K562 (cell line): ENCODE results near the gene PPOX. TPM values are rescaled to one million over a fixed set of nuclear protein-coding genes. Genes with fewer than 3 reads are reported as not detected.

Experiments
- ATAC-seq: fragments of 200-7000 bp; cut with Tn5 transposase; 3 replicates; pipeline ENCODE4 v1.9.1; 2020; ENCODE audit warnings: moderate library complexity
- Bru-seq: library from RNA; stranded (reverse); fragments of 400-500 nt; gene quantifications from one replicate; lab custom pipeline; 2021; lab: Mats Ljungman, UMichigan
- BruChase-seq, 2 experiments: library from RNA; stranded (reverse); fragments of 400-500 nt; gene quantifications; one replicate each; lab custom pipeline; 2021; lab: Mats Ljungman, UMichigan
- BruUV-seq: library from RNA; stranded (reverse); fragments of 400-500 nt; replicated peaks from 2 replicates; lab custom pipeline; 2021; lab: Mats Ljungman, UMichigan
- CTCF ChIA-PET: fragments of 300-600 bp; formaldehyde crosslinking; extraction: SDS; loops from one replicate; lab custom pipeline; 2021; ENCODE audit warnings: low intra/inter-chr PET ratio; lab: Yijun Ruan, JAX
- POLR2A ChIA-PET: fragments of 300-600, 350-650 bp; sonication (Branson Sonifier 250); formaldehyde crosslinking; extraction: SDS; loops from one replicate; lab custom pipeline; 2021; ENCODE audit warnings: antibody characterized with exemption, inconsistent platforms; lab: Yijun Ruan, JAX
- DNase-seq, 4 experiments: peaks; one replicate each; pipeline versions ENCODE4 v3.0.0 to v3.0.0-alpha.2; 2011 to 2018; ENCODE audit warnings: low spot score in 3 of 4, mixed read lengths in 3 of 4; ENCODE audit errors: extremely low read depth in 1 of 4
- FAIRE-seq: peaks from 2 replicates; lab custom pipeline; 2011; peaks lifted over from hg19 to GRCh38; lab: Jason Lieb, UNC
- H2AFZ ChIP-seq: 2 replicates; pipeline ENCODE4 v1.6.0; 2011; ENCODE audit warnings: low read depth, low read length, control low read depth, inconsistent platforms
- H3K27ac ChIP-seq: fragments of 200-600 bp; 3 replicates; pipeline ENCODE4 v1.8.0; 2011; ENCODE audit warnings: low read depth, mild to moderate bottlenecking, control low read depth, inconsistent platforms, low read length, moderate library complexity, mixed read lengths; ENCODE audit errors: extremely low read depth
- H3K27me3 ChIP-seq, 2 experiments: fragments of 300-600 bp in 1 of 2; 2 replicates in 1 of 2; 3 replicates in 1 of 2; pipeline versions ENCODE4 v1.6.0 to v1.8.0; 2011; ENCODE audit warnings: inconsistent platforms in 2 of 2, low read length in 2 of 2, mild to moderate bottlenecking in 1 of 2, mixed read lengths in 1 of 2, moderate library complexity in 1 of 2; ENCODE audit not compliant: control insufficient read depth in 2 of 2, insufficient read depth in 2 of 2
- H3K36me3 ChIP-seq: fragments of 300-600 bp; 3 replicates; pipeline ENCODE4 v1.8.0; 2011; ENCODE audit warnings: mild to moderate bottlenecking, low read length, inconsistent platforms; ENCODE audit not compliant: control insufficient read depth, insufficient read depth
- H3K4me1 ChIP-seq, 2 experiments: fragments of 200-600 bp in 1 of 2; replicated peaks in 1 of 2; 2 replicates in 1 of 2; 3 replicates in 1 of 2; pipeline versions ENCODE4 v1.5.1 to v1.8.0; 2011; ENCODE audit warnings: inconsistent platforms in 2 of 2, low read length in 2 of 2, mild to moderate bottlenecking in 1 of 2, mixed read lengths in 1 of 2, moderate library complexity in 1 of 2; ENCODE audit not compliant: control insufficient read depth in 2 of 2, insufficient read depth in 2 of 2
- H3K4me2 ChIP-seq: 2 replicates; pipeline ENCODE4 v1.6.1; 2011; ENCODE audit warnings: low read length, control low read depth, inconsistent platforms, mixed read lengths; ENCODE audit not compliant: insufficient read depth
- H3K4me3 ChIP-seq: fragments of 200-600 bp; sonication (generic), shearing (Covaris generic); 2 replicates; pipeline ENCODE4 v1.5.1; 2016; ENCODE audit warnings: control low read depth, inconsistent platforms
- H3K79me2 ChIP-seq: fragments of 200-600 bp; 3 replicates; pipeline ENCODE4 v1.8.0; 2011; ENCODE audit warnings: low read length, inconsistent platforms; ENCODE audit not compliant: control insufficient read depth, insufficient read depth
- H3K9ac ChIP-seq, 2 experiments: 2 replicates each; pipeline versions ENCODE4 v1.6.0 to v1.6.1; 2011; ENCODE audit warnings: low read depth in 2 of 2, low read length in 2 of 2, control low read depth in 1 of 2, inconsistent platforms in 1 of 2, mild to moderate bottlenecking in 1 of 2, mixed read lengths in 1 of 2; ENCODE audit not compliant: insufficient read depth in 1 of 2
- H3K9me1 ChIP-seq: one replicate; pipeline ENCODE4 v1.6.0; 2011; ENCODE audit warnings: inconsistent platforms, mild to moderate bottlenecking, low read length, moderate library complexity; ENCODE audit not compliant: control insufficient read depth, insufficient read depth
- H3K9me3 ChIP-seq: replicated peaks from 2 replicates; pipeline ENCODE4 v1.5.1; 2011; ENCODE audit warnings: low read depth, low read length, inconsistent platforms; ENCODE audit not compliant: control insufficient read depth, insufficient read depth
- H4K20me1 ChIP-seq: replicated peaks from 2 replicates; pipeline ENCODE4 v1.6.1; 2011; ENCODE audit warnings: low read length, inconsistent platforms, mixed read lengths; ENCODE audit not compliant: control insufficient read depth, insufficient read depth
- ESRRA ChIP-seq: fragments of 450-650 bp; IDR thresholded peaks from 2 replicates; pipeline ENCODE4 v1.6.1; 2014; ENCODE audit warnings: low read depth, mild to moderate bottlenecking, moderate library complexity, borderline replicate concordance
- ETV1 ChIP-seq: fragments of 450-650 bp; conservative IDR thresholded peaks from 2 replicates; pipeline ENCODE4 v1.6.1; 2016; ENCODE audit warnings: missing genetic modification characterization, control low read depth, low read depth, missing compliant biosample characterization
- EZH2 ChIP-seq: IDR thresholded peaks from 2 replicates; pipeline ENCODE4 v1.6.1; 2012; ENCODE audit warnings: low read depth, mild to moderate bottlenecking, inconsistent platforms, low read length, borderline replicate concordance
- GABPA ChIP-seq: fragments of 200-800 bp; sonication (Bioruptor generic); conservative IDR thresholded peaks from 2 replicates; pipeline ENCODE4 v1.6.1; 2016; ENCODE audit warnings: low read depth, missing genetic modification characterization, missing compliant biosample characterization
- KLF1 ChIP-seq: fragments of 450-650 bp; IDR thresholded peaks from 2 replicates; pipeline ENCODE4 v1.6.1; 2016; ENCODE audit warnings: missing genetic modification characterization, missing compliant biosample characterization
- MTA3 ChIP-seq: fragments of 450-650 bp; formaldehyde crosslinking; IDR thresholded peaks from 2 replicates; pipeline ENCODE4 v1.6.1; 2017; ENCODE audit warnings: mild to moderate bottlenecking, borderline replicate concordance
- PHB2 ChIP-seq: fragments of 450-650 bp; IDR thresholded peaks from 2 replicates; pipeline ENCODE4 v1.6.1; 2017; ENCODE audit warnings: low read depth
- PHF8 ChIP-seq: fragments of 200-600 bp; sonication (generic); IDR thresholded peaks from 2 replicates; pipeline ENCODE4 v1.6.1; 2012; ENCODE audit warnings: mixed run types, mild to moderate bottlenecking, inconsistent platforms, low read length, moderate library complexity, borderline replicate concordance
- SMARCB1 ChIP-seq: IDR thresholded peaks from 2 replicates; pipeline ENCODE4 v1.6.1; 2011; ENCODE audit warnings: improper control_type of control experiment, low read depth; ENCODE audit not compliant: insufficient read length
- SP2 ChIP-seq: IDR thresholded peaks from 2 replicates; pipeline ENCODE4 v1.6.1; 2011; ENCODE audit warnings: mild to moderate bottlenecking, low read depth, low read length, moderate library complexity; ENCODE audit not compliant: poor library complexity, severe bottlenecking; ENCODE audit errors: extremely low read depth
- TOE1 ChIP-seq, 2 experiments: fragments of 450-650 bp in 1 of 2; sonication (generic) in 1 of 2; formaldehyde crosslinking in 1 of 2; IDR thresholded peaks; 2 replicates each; pipeline versions ENCODE4 v1.7.1 to v1.8.0; 2016 to 2022; ENCODE audit warnings: borderline replicate concordance in 2 of 2, mild to moderate bottlenecking in 2 of 2, antibody characterized with exemption in 1 of 2, inconsistent platforms in 1 of 2, low read depth in 1 of 2, missing genetic modification reagents in 1 of 2, moderate library complexity in 1 of 2
- U2AF2 ChIP-seq: fragments of 200-400 bp; formaldehyde crosslinking; optimal IDR thresholded peaks from 2 replicates; pipeline ENCODE3; 2017; ENCODE audit warnings: low read depth, mild to moderate bottlenecking, low read length
- ZNF12 ChIP-seq: sonication (generic); formaldehyde crosslinking; IDR thresholded peaks from 2 replicates; pipeline ENCODE4 v1.4.0; 2020; ENCODE audit warnings: mild to moderate bottlenecking, missing genetic modification reagents
- WGBS: fragments of 100-300 bp; shearing (Covaris generic); methylation state at CpG from one replicate; pipeline ENCODE4 v1.1.6; 2016; ENCODE audit warnings: low coverage, mixed read lengths; ENCODE audit not compliant: insufficient coverage; ENCODE audit errors: missing lambda C conversion rate; 5-methylcytosine and 5-hydroxymethylcytosine counted together
- in situ Hi-C: fragments of 300-500 bp; cut with MboI; formaldehyde crosslinking; loops from 4 replicates; pipeline ENCODE4 v1.15.0; 2018; ENCODE audit warnings: inconsistent platforms, mixed read lengths
- intact Hi-C: fragments of 100-400 bp; cut with micrococcal nuclease; formaldehyde crosslinking; loops from 2 replicates; pipeline ENCODE4 v1.14.2; 2022
- long read RNA-seq, 3 experiments: library from polyadenylated mRNA in 2 of 3; library from RNA in 1 of 3; unstranded in 2 of 3; stranded (forward) in 1 of 3; transcript quantifications; one replicate each; pipeline ENCODE4 v2.0.0, GENCODE V29; 2019 to 2022
- polyA minus RNA-seq, 3 experiments: library from RNA; depleted of rRNA, polyadenylated mRNA; stranded (reverse); fragments of >200 nt; gene quantifications; 2 replicates each; pipeline ENCODE4 v1.2.3, GENCODE V29; 2011
- polyA plus RNA-seq, 8 experiments: library from polyadenylated mRNA; depleted of rRNA in 4 of 8; stranded (reverse) in 5 of 8; unstranded in 3 of 8; fragments of >200 nt; fragmentation: Nextera tagmentation in 2 of 8; fragmentation: Illumina TruSeq in 1 of 8; extraction: Ambion mirVana in 2 of 8; extraction: Trizol in 1 of 8; gene quantifications; 2 replicates each; pipeline versions ENCODE4 v1.2.1 to v1.2.3, GENCODE V29; 2011 to 2014; ENCODE audit warnings: inconsistent platforms in 1 of 8, missing spikeins in 1 of 8
- total RNA-seq, 7 experiments: library from RNA; depleted of rRNA in 6 of 7; stranded (reverse); fragments of >200 nt in 6 of 7; fragmentation: Illumina TruSeq in 2 of 7; extraction: Trizol in 2 of 7; gene quantifications; 2 replicates each; pipeline versions ENCODE4 v1.2.1 to v1.2.3, GENCODE V29; 2011 to 2021; ENCODE audit warnings: low replicate concordance in 1 of 7

Gene PPOX
- total RNA-seq (2011; cell fraction: chromatin; rRNA removed; ENCODE audit: low replicate concordance): 111 and 182 TPM in 2 replicates
- total RNA-seq (2011; cell fraction: nucleolus; rRNA removed): 117 TPM in 2 replicates
- 116 and 129 TPM in 2 replicates for total RNA-seq (2011; cell fraction: nucleoplasm; rRNA removed)
- total RNA-seq (2014; rRNA removed) (45.9 and 66.7 TPM in 2 replicates), total RNA-seq (2014; rRNA removed; fragmentation: Illumina TruSeq; extraction: Trizol) (33.1 and 36.1 TPM in 2 replicates), total RNA-seq (2015; rRNA removed; fragmentation: Illumina TruSeq; extraction: Trizol) (22.1 and 24.9 TPM in 2 replicates), total RNA-seq (2021) (48.5 TPM in 2 replicates), polyA plus RNA-seq (2011; rRNA removed) (57.1 and 98.3 TPM in 2 replicates), polyA plus RNA-seq (2014; fragmentation: Illumina TruSeq; extraction: Trizol) (35.4 and 38.9 TPM in 2 replicates), polyA plus RNA-seq (2014; fragmentation: Nextera tagmentation; extraction: Ambion mirVana) (10 to 100 TPM; 17.0 to 31.1 TPM), polyA plus RNA-seq (2014; rRNA removed) (55.4 and 81.8 TPM in 2 replicates), polyA minus RNA-seq (2011; rRNA and poly(A)+ RNA removed) (22.0 and 25.5 TPM in 2 replicates), Bru-seq, nascent RNA (percentile 60 among the genes with signal in this experiment), BruChase-seq, experiment 1, labeled RNA remaining after a 2-hour chase (percentile 58 among the genes with signal in this experiment), BruChase-seq, experiment 2, labeled RNA remaining after a 6-hour chase (percentile 58 among the genes with signal in this experiment)
- polyA plus RNA-seq (2011; cell fraction: cytosol; rRNA removed): 56.7 and 63.8 TPM in 2 replicates
- polyA plus RNA-seq (2011; cell fraction: nucleus; rRNA removed): 357 and 442 TPM in 2 replicates
- 44.3 and 62.8 TPM in 2 replicates for polyA plus RNA-seq (2012)
- 12.2 and 28.6 TPM in 2 replicates for polyA minus RNA-seq (2011; cell fraction: cytosol; rRNA and poly(A)+ RNA removed)
- polyA minus RNA-seq (2011; cell fraction: nucleus; rRNA and poly(A)+ RNA removed): 34.2 and 56.1 TPM in 2 replicates
- long read RNA-seq, experiment 1, transcript PPOX-202 (13 exons, 1,740 nt): major isoform, 6 of 33 reads
- long read RNA-seq, experiment 1, partial matches to known transcripts: 10 of 33 reads
- long read RNA-seq, experiment 1, other reads (novel, unspliced or antisense): 16 of 33 reads
- long read RNA-seq, experiment 2, transcript PPOX-202 (13 exons, 1,740 nt): major isoform, 10 of 85 reads
- long read RNA-seq, experiment 2, partial matches to known transcripts: 37 of 85 reads
- long read RNA-seq, experiment 2, other reads (novel, unspliced or antisense): 33 of 85 reads
- long read RNA-seq, experiment 3, partial matches to known transcripts: 6 of 24 reads
- long read RNA-seq, experiment 3, other reads (novel, unspliced or antisense): 17 of 24 reads

DNA sequence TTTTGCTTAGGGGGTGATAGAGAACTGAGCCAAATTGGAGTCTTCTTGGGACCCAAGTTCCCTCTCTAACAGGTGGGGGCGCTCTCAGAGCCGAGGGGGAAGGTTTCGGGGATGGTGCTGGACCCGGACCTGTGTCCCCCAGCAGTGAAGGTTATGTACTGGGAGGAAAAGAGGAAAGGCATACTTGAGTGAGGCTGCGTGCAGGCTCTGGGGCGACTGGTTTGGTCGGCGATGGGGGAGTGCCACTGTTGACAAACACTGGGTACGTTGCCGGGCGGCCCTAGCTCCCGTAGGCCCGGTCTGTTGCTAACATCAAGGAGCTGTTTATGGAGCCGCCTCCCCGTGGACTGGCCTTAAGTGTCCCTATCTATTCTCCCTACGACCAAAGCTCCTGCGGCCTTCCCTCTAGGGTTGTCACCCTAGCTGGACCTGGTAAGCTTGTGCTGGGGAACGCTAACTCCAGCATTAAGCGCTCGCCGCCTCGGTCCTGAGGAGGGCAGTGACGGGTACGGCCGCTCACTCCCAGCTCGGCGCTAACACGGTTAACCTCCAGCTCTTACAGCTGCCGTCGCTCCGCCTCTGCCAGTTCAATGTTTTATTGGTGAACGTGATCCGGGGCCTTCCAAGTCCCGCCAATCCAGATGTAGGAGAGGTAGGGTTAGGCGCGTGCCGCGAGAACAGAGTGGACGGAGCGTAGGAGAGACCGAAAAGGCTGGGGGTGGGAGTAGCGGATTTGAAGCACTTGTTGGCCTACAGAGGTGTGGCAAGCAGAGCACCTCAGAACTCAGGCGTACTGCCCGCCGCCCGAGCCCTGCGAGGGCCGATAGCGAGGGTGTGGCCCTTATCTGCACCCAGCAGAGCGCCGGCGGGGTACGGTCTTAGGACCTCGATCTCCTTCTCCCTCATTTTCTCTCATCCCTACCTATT, at the start of gene PPOX:
PPOX (plus strand) TSS at position 685 of the 927 bp plus-strand sequence. CDS start 422 bp downstream, outside the sequence.
- in situ Hi-C loops: no loop called here
- H3K79me2 ChIP-seq: peaks cover 57% of the 10 kb centered on the region
- TF ChIP-seq TOE1 (IDR thresholded peaks at IDR 0.05; ENCODE audit: borderline replicate concordance) (peak; percentile 89; the same call in 1 of the 2 replicates), TOE1 (CRISPR knock-in tag; IDR thresholded peaks at IDR 0.05; ENCODE audit: borderline replicate concordance, low read depth) (no peak), U2AF2 (no peak), MTA3 (peak; percentile 96), ESRRA (peak; percentile 47), KLF1 (tag) (peak; percentile 100), GABPA (peak; percentile 37), PHF8 (peak; percentile 71; the same call in 1 of the 2 replicates), SMARCB1 (peak; percentile 90), SP2 (no peak), EZH2 (0 out of 2 replicates have a peak, but pooled peaks have one; percentile 49), PHB2 (peak; percentile 94), ETV1 (0 out of 2 replicates have a peak, but pooled peaks have one; percentile 29), ZNF12 (CRISPR knock-in tag) (no peak)

More for the DNA sequence above, at the start of gene PPOX:
- WGBS: 2% methylated on average over 46 of the region's 54 CpGs
- no peaks in the 10 kb centered on the region for H4K20me1 ChIP-seq
- ATAC-seq (peak; percentile 93), DNase-seq (peak; percentile 91 to 99 (median 93)), FAIRE-seq (peak; percentile 99)
- no peaks in the 10 kb centered on the region for H3K9me1 ChIP-seq
- H3K4me2 ChIP-seq: peak within 1 kb of the TSS; percentile 95
- peak within 1 kb of the TSS; percentile 83 for H3K27ac ChIP-seq
- no peaks in the 10 kb centered on the region for H3K9me3 ChIP-seq
- H2AFZ ChIP-seq: peak within 1 kb of the TSS; percentile 73
- ChIA-PET CTCF (interaction anchor here (1.0 to 1.3 kb wide), 2 partner anchors 176 to 208 kb away, joined by 4 to 6 read pairs; no protein-coding TSS in a partner anchor), POLR2A (interaction anchor here (0.5 to 4.7 kb wide), 16 partner anchors 8 to 1403 kb away, joined by 3 to 33 read pairs (median 4); partner anchors contain the start of genes B4GALT3, DEDD, F11R and NDUFS2)
- intact Hi-C loops: loop anchor here (1.0 to 5.0 kb wide), 3 partner anchors 11 to 47 kb away; partner anchors contain the start of genes B4GALT3, DEDD, NIT1 and PFDN2
- peak within 1 kb of the TSS; percentile 86 to 97 for H3K9ac ChIP-seq
- peaks cover 54 to 70% of the 10 kb centered on the region in 2 experiments for H3K4me1 ChIP-seq
- H3K36me3 ChIP-seq: peaks cover 70% of the 10 kb centered on the region
- H3K27me3 ChIP-seq: no peaks in the 10 kb centered on the region
- BruUV-seq: TSS peak; percentile 79
- H3K4me3 ChIP-seq: peak within 1 kb of the TSS; percentile 55
